MM.1S (cell line): Measurements from ENCODE around the gene C16orf89.

ENCODE experiments used
- DNase-seq: peaks from one replicate; pipeline ENCODE4 v3.0.0-alpha.2; 2015
- H2AFZ ChIP-seq: fragments of 300-600 bp; sonication (generic); 2 replicates; pipeline ENCODE4 v1.6.0; 2016; ENCODE audit warnings: antibody characterized with exemption, low read length
- H3F3A ChIP-seq: fragments of 300-600 bp; sonication (generic); 2 replicates; pipeline ENCODE4 v1.6.1; 2016; ENCODE audit warnings: mild to moderate bottlenecking, antibody characterized with exemption, low read length, moderate library complexity, mixed read lengths; ENCODE audit not compliant: insufficient read depth
- H3K27ac ChIP-seq: fragments of 300-600 bp; sonication (generic); 2 replicates; pipeline ENCODE4 v1.5.1; 2016; ENCODE audit warnings: mild to moderate bottlenecking, low read length
- H3K27me3 ChIP-seq: fragments of 300-600 bp; sonication (generic); replicated peaks from 2 replicates; pipeline ENCODE4 v1.6.0; 2016; ENCODE audit warnings: low read length; ENCODE audit not compliant: insufficient read depth
- H3K36me3 ChIP-seq: fragments of 300-600 bp; sonication (generic); replicated peaks from 2 replicates; pipeline ENCODE4 v1.6.1; 2016; ENCODE audit warnings: mild to moderate bottlenecking, low read length, mixed read lengths; ENCODE audit not compliant: insufficient read depth
- H3K4me1 ChIP-seq: fragments of 300-600 bp; sonication (generic); 2 replicates; pipeline ENCODE4 v1.6.1; 2016; ENCODE audit warnings: low read length, mixed read lengths
- H3K4me2 ChIP-seq: fragments of 300-600 bp; sonication (generic); 2 replicates; pipeline ENCODE4 v1.6.0; 2016; ENCODE audit warnings: low read depth, low read length
- H3K4me3 ChIP-seq: fragments of 300-600 bp; sonication (generic); 2 replicates; pipeline ENCODE4 v1.5.1; 2016; ENCODE audit warnings: low read length, mixed read lengths
- H3K79me2 ChIP-seq: fragments of 300-600 bp; sonication (generic); 2 replicates; pipeline ENCODE4 v1.6.1; 2016; ENCODE audit warnings: mixed run types, low read length, mixed read lengths
- H3K9ac ChIP-seq: fragments of 300-600 bp; sonication (generic); 2 replicates; pipeline ENCODE4 v1.6.1; 2016; ENCODE audit warnings: low read length, mixed read lengths
- H3K9me2 ChIP-seq: fragments of 300-600 bp; sonication (generic); replicated peaks from 2 replicates; pipeline ENCODE4 v1.6.1; 2016; ENCODE audit warnings: mild to moderate bottlenecking, low read length, mixed read lengths; ENCODE audit not compliant: insufficient read depth
- H3K9me3 ChIP-seq: fragments of 300-600 bp; sonication (generic); replicated peaks from 2 replicates; pipeline ENCODE4 v1.6.1; 2016; ENCODE audit warnings: mild to moderate bottlenecking, low read length, mixed read lengths; ENCODE audit not compliant: insufficient read depth
- H4K20me1 ChIP-seq: fragments of 300-600 bp; sonication (generic); 2 replicates; pipeline ENCODE4 v1.6.1; 2016; ENCODE audit warnings: mild to moderate bottlenecking, low read length, moderate library complexity, mixed read lengths; ENCODE audit not compliant: insufficient read depth
- EZH2 ChIP-seq: fragments of 300-600 bp; sonication (generic); optimal IDR thresholded peaks from 2 replicates; pipeline ENCODE3; 2017; ENCODE audit warnings: low read depth, mild to moderate bottlenecking, antibody characterized with exemption, low read length, mixed read lengths
- EZH2phosphoT487 ChIP-seq: fragments of 300-600 bp; sonication (generic); IDR thresholded peaks from 2 replicates; pipeline ENCODE4 v1.6.1; 2018; ENCODE audit warnings: antibody characterized with exemption, low read length
- TF ChIP-seq, protein P1 (sequence below): fragments of 300-600 bp; sonication (generic); IDR thresholded peaks from 2 replicates; pipeline ENCODE4 v1.5.1; 2016; ENCODE audit warnings: antibody characterized with exemption, low read length, mixed read lengths

C16orf89 gene

DNA sequence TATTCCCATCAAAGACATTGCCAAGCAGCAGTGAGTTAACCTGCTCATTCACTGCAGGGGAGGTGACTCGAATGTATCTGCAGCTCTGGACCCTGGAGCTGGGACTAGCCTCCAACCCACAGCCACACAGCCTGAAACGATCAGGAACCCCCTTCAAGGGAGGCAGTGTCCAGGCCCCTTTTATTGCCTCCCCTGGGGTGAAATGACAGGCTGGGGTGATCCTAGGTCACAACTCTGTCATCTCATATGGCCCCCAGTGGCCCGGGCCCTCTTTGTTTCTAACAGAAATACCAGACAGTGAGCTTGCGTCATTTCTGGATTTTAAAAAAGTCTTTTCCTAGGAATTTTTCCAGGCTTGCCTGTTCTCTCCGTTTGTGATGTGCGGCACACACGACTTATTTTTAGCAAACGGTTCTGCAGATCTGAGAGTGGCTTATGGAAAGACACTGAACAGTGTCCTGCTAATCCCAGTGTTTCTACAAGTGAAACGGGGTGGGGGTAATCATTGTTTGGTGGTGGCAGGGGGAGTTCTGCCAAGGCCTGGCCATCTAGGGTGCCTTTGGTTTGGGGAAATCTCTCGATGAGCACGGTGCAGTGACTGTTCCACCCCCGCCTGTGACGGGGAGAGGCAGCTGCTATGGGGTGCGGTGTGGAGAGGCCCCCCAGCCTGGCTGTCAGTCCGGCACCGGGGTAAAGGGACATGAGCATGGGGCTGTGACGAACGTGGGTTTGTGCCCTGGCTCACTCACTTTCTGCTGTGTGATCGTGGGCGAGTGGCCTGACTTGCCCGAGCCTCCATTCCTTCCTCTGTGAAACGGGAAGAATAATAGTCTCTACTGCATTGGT is 59.2 kb downstream of the C16orf89 start:
- Histone ChIP-seq H3F3A (no peaks in the 10 kb centered on the region), H3K27ac (no peak overlapping the region), H2AFZ (no peak overlapping the region), H3K4me1 (no peaks in the 10 kb centered on the region), H3K4me2 (no peak overlapping the region), H3K9me2 (no peaks in the 10 kb centered on the region), H4K20me1 (no peaks in the 10 kb centered on the region), H3K4me3 (no peak overlapping the region), H3K27me3 (peaks cover 84% of the 10 kb centered on the region), H3K9ac (no peak overlapping the region), H3K79me2 (no peaks in the 10 kb centered on the region), H3K36me3 (no peaks in the 10 kb centered on the region), H3K9me3 (no peaks in the 10 kb centered on the region)
- DNase-seq: no peak
- TF ChIP-seq EZH2 (no peak), EZH2phosphoT487 (no peak)
- TF ChIP-seq, protein P1, sequence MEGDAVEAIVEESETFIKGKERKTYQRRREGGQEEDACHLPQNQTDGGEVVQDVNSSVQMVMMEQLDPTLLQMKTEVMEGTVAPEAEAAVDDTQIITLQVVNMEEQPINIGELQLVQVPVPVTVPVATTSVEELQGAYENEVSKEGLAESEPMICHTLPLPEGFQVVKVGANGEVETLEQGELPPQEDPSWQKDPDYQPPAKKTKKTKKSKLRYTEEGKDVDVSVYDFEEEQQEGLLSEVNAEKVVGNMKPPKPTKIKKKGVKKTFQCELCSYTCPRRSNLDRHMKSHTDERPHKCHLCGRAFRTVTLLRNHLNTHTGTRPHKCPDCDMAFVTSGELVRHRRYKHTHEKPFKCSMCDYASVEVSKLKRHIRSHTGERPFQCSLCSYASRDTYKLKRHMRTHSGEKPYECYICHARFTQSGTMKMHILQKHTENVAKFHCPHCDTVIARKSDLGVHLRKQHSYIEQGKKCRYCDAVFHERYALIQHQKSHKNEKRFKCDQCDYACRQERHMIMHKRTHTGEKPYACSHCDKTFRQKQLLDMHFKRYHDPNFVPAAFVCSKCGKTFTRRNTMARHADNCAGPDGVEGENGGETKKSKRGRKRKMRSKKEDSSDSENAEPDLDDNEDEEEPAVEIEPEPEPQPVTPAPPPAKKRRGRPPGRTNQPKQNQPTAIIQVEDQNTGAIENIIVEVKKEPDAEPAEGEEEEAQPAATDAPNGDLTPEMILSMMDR: no peak

DNA sequence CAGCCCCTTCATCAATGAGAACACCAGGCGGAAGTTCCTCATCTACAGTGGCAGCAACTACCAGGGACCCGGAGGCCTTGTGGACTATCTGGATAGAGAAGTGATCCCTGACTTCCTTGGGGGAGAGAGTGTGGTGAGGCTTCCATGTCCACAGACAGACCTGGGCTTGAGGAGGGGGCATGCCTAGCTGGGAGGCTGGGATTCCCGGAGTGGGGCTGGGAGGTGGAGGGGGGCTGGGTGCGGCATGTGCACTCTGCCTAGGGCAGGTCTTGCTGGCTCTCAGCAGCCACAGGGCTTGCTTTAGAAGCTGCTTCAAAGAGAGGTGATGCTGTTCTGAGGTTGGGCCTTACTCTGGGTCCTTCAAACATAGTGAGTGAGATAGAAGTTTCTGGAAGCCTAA is 59.8 kb downstream of the C16orf89 start:
- peaks cover 81% of the 10 kb centered on the region for H3K27me3 ChIP-seq
- no peak overlapping the region for H3K4me3 ChIP-seq
- no peak overlapping the region for H3K27ac ChIP-seq
- H4K20me1 ChIP-seq: no peaks in the 10 kb centered on the region
- H2AFZ ChIP-seq: no peak overlapping the region
- no peak for TF ChIP-seq EZH2phosphoT487
- TF ChIP-seq EZH2: no peak
- TF ChIP-seq, protein P1: no peak
- no peaks in the 10 kb centered on the region for H3K4me1 ChIP-seq
- no peak for DNase-seq
- H3K36me3 ChIP-seq: no peaks in the 10 kb centered on the region
- no peaks in the 10 kb centered on the region for H3F3A ChIP-seq
- no peak overlapping the region for H3K9ac ChIP-seq
- no peaks in the 10 kb centered on the region for H3K9me3 ChIP-seq
- H3K4me2 ChIP-seq: no peak overlapping the region
- H3K79me2 ChIP-seq: no peaks in the 10 kb centered on the region
- H3K9me2 ChIP-seq: no peaks in the 10 kb centered on the region

DNA sequence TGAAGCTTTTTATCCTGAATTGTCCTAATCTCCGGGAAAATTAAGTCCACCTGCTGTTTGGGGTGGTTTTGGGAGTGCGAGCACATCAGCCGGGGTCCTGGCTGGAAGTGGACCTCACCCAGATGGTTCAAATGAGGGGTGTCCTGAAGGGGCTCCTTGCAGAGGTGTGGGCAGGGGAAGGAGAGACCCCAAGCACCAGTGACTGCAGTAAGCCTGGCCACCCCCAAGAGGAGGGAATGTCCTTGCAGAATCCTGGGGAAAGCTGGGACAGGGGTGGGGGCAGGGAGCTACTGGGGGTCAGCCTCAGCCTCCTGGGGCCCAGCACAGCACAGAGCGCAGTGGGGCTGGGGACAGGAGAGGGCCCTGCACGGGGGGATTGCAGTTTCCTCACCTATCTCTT is 61.4 kb downstream of the C16orf89 start:
- Histone ChIP-seq H2AFZ (no peak overlapping the region), H3K9me2 (no peaks in the 10 kb centered on the region), H3K79me2 (no peaks in the 10 kb centered on the region), H3K4me2 (no peak overlapping the region), H3F3A (no peaks in the 10 kb centered on the region), H3K9ac (no peak overlapping the region), H3K4me1 (no peaks in the 10 kb centered on the region), H4K20me1 (no peaks in the 10 kb centered on the region), H3K36me3 (no peaks in the 10 kb centered on the region), H3K27me3 (peaks cover 75% of the 10 kb centered on the region), H3K27ac (no peak overlapping the region), H3K9me3 (no peaks in the 10 kb centered on the region), H3K4me3 (no peak overlapping the region)
- TF ChIP-seq, protein P1: no peak
- TF ChIP-seq EZH2: no peak
- no peak for DNase-seq
